ENCODE data around the gene RDH14.

DNA sequence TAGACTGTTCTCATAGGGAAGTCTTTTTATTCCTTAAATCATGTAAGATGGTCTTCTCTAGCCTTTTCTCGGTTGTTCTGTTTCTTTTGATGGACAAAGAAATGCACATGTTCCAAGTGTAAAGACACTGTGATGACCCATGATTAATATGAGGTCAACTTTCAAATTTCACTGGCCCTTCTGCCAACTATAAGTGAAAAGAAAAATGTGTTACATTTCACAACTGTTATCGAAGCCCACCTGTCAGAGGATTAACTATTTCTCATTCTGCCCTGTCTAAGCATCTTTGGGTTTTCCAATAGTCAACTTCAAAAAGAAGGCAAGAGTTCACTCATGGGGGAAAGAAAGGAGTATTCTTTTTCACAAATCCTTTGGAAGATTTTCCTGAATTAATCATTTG, 3.3 kb downstream of the RDH14 start:
- TF ChIP-seq, protein P1, sequence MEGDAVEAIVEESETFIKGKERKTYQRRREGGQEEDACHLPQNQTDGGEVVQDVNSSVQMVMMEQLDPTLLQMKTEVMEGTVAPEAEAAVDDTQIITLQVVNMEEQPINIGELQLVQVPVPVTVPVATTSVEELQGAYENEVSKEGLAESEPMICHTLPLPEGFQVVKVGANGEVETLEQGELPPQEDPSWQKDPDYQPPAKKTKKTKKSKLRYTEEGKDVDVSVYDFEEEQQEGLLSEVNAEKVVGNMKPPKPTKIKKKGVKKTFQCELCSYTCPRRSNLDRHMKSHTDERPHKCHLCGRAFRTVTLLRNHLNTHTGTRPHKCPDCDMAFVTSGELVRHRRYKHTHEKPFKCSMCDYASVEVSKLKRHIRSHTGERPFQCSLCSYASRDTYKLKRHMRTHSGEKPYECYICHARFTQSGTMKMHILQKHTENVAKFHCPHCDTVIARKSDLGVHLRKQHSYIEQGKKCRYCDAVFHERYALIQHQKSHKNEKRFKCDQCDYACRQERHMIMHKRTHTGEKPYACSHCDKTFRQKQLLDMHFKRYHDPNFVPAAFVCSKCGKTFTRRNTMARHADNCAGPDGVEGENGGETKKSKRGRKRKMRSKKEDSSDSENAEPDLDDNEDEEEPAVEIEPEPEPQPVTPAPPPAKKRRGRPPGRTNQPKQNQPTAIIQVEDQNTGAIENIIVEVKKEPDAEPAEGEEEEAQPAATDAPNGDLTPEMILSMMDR (IDR thresholded peaks at IDR 0.05) = no peak
- TF ChIP-seq EZH2 (IDR thresholded peaks at IDR 0.05) = no peak

Measured in neural progenitor cell (in vitro differentiated cells).